Pancreas (tissue), 10 donors: ENCODE data around the gene COX19. TPM values are rescaled to one million over a fixed set of nuclear protein-coding genes. Genes with fewer than 3 reads are reported as not detected.
A peak's percentile ranks its signal among the peaks of the same experiment; 100 is the strongest.
"Not testable (repeated sequence)": the region's sequence is repeated elsewhere in the genome, so short reads cannot be mapped to it uniquely, and the experiment has no call there.

Experiments
- ATAC-seq, 4 donors: fragments of 200-7000 bp; cut with Tn5 transposase; one replicate each; pipeline versions ENCODE4 v1.8.0 to v1.9.1; 2020; ENCODE audit warnings: mild to moderate bottlenecking in 4 of 4, moderate library complexity in 4 of 4
- DNase-seq, 6 donors: peaks; one replicate each; pipeline ENCODE4 v3.0.0-alpha.2; 2020
- FAIRE-seq: peaks from 2 replicates; lab custom pipeline; 2012; peaks lifted over from hg19 to GRCh38; lab: Jason Lieb, UNC
- H3K27ac ChIP-seq, 4 donors: fragments of 200-600 bp; sonication (generic); 1 replicate in 3 of 4; 2 replicates in 1 of 4; pipeline versions ENCODE4 v1.5.0 to v1.8.0; 2020
- H3K27me3 ChIP-seq, 4 donors: fragments of 200-600 bp; one replicate each; pipeline ENCODE4 v1.8.0; 2021
- H3K36me3 ChIP-seq, 3 donors: fragments of 200-600 bp; sonication (generic) in 1 of 3; one replicate each; pipeline versions ENCODE4 v1.5.0 to v1.8.0; 2020 to 2021
- H3K4me1 ChIP-seq, 3 donors: fragments of 200-600 bp; one replicate each; pipeline ENCODE4 v1.8.0; 2021
- H3K4me3 ChIP-seq, 4 donors: fragments of 200-600 bp; sonication (generic) in 2 of 4; one replicate each; pipeline versions ENCODE4 v1.5.0 to v1.8.0; 2020 to 2021
- H3K9me3 ChIP-seq, 4 donors: fragments of 200-600 bp; one replicate each; pipeline ENCODE4 v1.8.0; 2021
- WGBS, 2 donors: extraction: QIAGEN DNeasy Blood & Tissue Kit; methylation state at CpG; one replicate each; pipeline ENCODE4 v1.1.7; 2013; 5-methylcytosine and 5-hydroxymethylcytosine counted together
- intact Hi-C, 3 donors: fragments of 100-400 bp; cut with DNase I; formaldehyde crosslinking; loops; one replicate each; pipeline versions ENCODE4 v1.11.1 to v1.14.2; 2022
- polyA plus RNA-seq, 2 donors: library from polyadenylated mRNA; stranded (reverse); fragments of 200-250 nt; gene quantifications; one replicate each; pipeline ENCODE4 v1.2.3, GENCODE V29; 2013
- total RNA-seq, 6 donors: library from RNA; stranded (reverse); fragmentation: NEBNext Ultra II Directional in 4 of 6; extraction: Animal tissue kit (Norgen Biotek cat#: 25700) in 4 of 6; gene quantifications; one replicate each; pipeline versions ENCODE4 v1.2.1 to v1.2.4, GENCODE V29; 2021 to 2023
- TF ChIP-seq, protein P1 (sequence below), 4 donors: fragments of 200-600 bp; sonication (generic) in 3 of 4; IDR thresholded peaks; one replicate each; pipeline versions ENCODE4 v1.5.0 to v1.8.0; 2021; ENCODE audit warnings: antibody characterized with exemption in 4 of 4
- donor health status: healthy with polysubstance abuse.
- donor health status: DM: no; HTN: no; CAD: no; lungs with moderate emphysema.
- donor health status: DM: no; HTN: no; CAD: no.
- donor health status: control.
- donor health status: control.
- donor health status: Bipolar disorder and iron deficiency.
- donor health status: DM: yes; HTN: yes; CAD: no.
- donor health status: DM: no; HTN: no; CAD: no.
- donor health status: DM: no; HTN: no; CAD: no.
- donor health status: DM: yes; HTN: yes; CAD: no.

The COX19 gene
- total and polyA plus RNA-seq, 8 donors = 4.2 to 9.1 (median 6.4) TPM

DNA sequence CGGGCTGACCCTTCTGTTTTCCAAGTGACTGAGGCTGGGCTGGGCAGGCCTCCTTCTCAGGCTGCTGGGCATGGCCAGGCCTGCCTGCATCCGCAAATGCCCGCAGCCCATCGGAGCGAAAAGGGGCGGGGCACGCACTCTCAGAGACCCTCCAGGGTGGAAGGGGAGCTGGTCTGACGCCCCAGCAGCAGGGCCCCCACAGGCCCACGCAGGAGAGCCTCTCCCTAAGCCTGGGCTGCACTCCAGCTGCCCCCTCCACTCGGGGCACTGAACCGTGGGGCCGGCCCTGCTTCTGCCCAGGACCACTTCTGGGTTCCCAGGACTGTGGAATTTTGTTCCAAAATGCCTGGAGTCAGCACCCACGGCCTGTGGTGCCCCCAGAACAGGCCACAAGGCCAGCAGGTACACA is 30.2 kb downstream of the COX19 start:
- Histone ChIP-seq H3K9me3 (no peaks in the 10 kb centered on the region), H3K4me1 (peaks cover 0 to 8% (median 4%) of the 10 kb centered on the region in 3 donors), H3K27me3 (no peaks in the 10 kb centered on the region), H3K4me3 (peak overlapping the region; percentile 42 to 67 (median 58)), H3K36me3 (no peaks in the 10 kb centered on the region), H3K27ac (peak overlapping the region; percentile 69 to 76 (median 72))
- ATAC-seq = peak; percentile 27 to 46 (median 38)
- 26 to 28% methylated on average over 9 to 13 of the region's 13 CpGs for WGBS, 2 donors
- peak in 3 of 6 donors; percentile 60 to 64 (median 62) for DNase-seq
- FAIRE-seq = no peak
- intact Hi-C loops = no loop called here
- TF ChIP-seq, protein P1, sequence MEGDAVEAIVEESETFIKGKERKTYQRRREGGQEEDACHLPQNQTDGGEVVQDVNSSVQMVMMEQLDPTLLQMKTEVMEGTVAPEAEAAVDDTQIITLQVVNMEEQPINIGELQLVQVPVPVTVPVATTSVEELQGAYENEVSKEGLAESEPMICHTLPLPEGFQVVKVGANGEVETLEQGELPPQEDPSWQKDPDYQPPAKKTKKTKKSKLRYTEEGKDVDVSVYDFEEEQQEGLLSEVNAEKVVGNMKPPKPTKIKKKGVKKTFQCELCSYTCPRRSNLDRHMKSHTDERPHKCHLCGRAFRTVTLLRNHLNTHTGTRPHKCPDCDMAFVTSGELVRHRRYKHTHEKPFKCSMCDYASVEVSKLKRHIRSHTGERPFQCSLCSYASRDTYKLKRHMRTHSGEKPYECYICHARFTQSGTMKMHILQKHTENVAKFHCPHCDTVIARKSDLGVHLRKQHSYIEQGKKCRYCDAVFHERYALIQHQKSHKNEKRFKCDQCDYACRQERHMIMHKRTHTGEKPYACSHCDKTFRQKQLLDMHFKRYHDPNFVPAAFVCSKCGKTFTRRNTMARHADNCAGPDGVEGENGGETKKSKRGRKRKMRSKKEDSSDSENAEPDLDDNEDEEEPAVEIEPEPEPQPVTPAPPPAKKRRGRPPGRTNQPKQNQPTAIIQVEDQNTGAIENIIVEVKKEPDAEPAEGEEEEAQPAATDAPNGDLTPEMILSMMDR (IDR thresholded peaks at IDR 0.05) = no peak

DNA sequence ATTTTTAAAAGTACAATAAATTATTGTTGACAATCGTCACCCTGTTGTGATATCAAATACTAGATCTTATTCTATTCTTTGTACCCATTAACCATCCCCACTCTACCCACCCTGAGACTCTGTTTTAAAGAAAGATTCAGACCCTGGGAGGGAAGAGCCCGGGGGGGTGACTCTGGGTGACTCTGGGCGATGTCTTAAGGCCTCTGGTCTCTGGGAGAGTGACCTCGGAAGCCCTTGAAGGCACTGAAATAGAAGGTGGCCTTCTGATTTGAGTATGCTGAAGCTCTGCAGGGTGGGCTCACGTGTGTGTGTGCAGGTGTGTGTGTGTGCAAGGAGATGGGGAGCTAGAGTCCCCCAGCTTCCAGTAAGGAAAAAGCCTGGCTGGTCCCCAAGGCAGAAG is 30.6 kb downstream of the COX19 start:
- no peaks in the 10 kb centered on the region for H3K9me3 ChIP-seq
- TF ChIP-seq, protein P1 (IDR thresholded peaks at IDR 0.05) = no peak
- DNase-seq (no peak), ATAC-seq (peak in 1 of 4 donors; percentile 1), FAIRE-seq (no peak)
- H3K27ac ChIP-seq = peak overlapping the region in 3 of 4 donors; percentile 69 to 76 (median 75)
- peak overlapping the region; percentile 42 to 67 (median 58) for H3K4me3 ChIP-seq
- H3K4me1 ChIP-seq = peaks cover 0 to 8% (median 4%) of the 10 kb centered on the region in 3 donors
- intact Hi-C loops = no loop called here
- WGBS, 2 donors = 44 to 58% methylated on average over 5 of the region's 5 CpGs
- no peaks in the 10 kb centered on the region for H3K36me3 ChIP-seq
- no peaks in the 10 kb centered on the region for H3K27me3 ChIP-seq

DNA sequence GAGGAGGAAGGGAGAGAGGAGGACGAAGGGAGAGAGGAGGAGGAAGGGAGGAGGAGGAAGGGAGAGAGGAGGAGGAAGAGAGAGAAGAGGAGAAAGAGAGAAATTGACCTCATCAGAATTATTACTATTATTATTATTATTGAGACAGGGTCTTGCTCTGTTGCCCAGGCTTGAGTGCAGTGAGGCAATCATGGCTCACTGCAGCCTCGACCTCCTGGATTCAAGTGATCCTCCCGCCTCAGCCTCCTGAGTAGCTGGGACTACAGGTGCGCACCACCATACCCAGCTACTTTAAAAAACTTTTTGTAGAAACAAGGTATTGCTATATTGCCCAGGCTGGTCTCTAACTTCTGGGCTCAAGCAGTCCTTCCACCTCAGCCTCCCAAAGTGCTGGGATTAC is 31.6 kb downstream of the COX19 start:
- ATAC-seq, H3K36me3 ChIP-seq, H3K27ac ChIP-seq, H3K9me3 ChIP-seq, H3K27me3 ChIP-seq, intact Hi-C loops, FAIRE-seq, H3K4me3 ChIP-seq, H3K4me1 ChIP-seq: not testable (repeated sequence)
- peak in 3 of 6 donors; percentile 2 to 9 (median 5) for DNase-seq
- WGBS, 2 donors = 86 to 95% methylated on average over 4 of the region's 4 CpGs

DNA sequence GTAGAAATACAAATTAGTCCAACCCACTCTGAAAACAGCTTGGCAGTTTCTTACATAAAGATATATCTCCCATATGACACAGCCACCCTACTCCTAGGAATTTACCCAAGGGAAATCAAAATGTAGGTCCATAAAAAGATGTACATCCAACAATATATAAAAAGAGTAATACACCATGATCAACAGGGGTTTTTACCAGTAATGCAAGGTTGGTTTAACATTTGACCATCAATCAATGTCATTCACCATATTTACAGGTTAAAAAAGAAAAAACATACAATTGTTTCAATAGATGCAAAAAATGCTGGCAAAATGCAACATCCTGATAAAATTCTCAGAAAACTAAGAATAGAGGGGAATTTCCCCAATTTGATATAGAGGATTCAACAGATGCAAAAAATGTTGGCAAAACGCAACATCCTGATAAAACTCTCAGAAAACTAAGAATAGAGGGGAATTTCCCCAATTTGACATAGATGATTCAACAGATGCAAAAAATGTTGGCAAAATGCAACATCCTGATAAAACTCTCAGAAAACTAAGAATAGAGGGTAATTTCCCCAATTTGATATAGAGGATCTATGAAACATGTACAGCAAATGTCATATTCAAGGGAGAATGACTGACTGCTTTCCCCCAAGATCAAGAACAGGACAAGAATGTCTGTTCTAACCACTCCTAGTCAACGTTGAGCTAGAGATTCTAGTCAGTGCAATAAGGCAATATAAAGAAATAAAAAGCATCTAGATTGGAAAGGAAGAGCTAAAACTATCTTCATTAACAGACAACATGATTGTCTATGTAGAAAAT is 34.5 kb downstream of the COX19 start:
- Histone ChIP-seq H3K27ac (no peak overlapping the region), H3K9me3 (no peaks in the 10 kb centered on the region), H3K27me3 (no peaks in the 10 kb centered on the region), H3K36me3 (no peaks in the 10 kb centered on the region), H3K4me3 (no peak overlapping the region), H3K4me1 (peaks cover 0 to 4% (median under 1%) of the 10 kb centered on the region in 3 donors)
- ATAC-seq = no peak
- no peak for FAIRE-seq
- TF ChIP-seq, protein P1 (IDR thresholded peaks at IDR 0.05) = no peak
- 72 to 74% methylated on average over 2 of the region's 2 CpGs for WGBS, 2 donors
- intact Hi-C loops = no loop called here
- no peak for DNase-seq

DNA sequence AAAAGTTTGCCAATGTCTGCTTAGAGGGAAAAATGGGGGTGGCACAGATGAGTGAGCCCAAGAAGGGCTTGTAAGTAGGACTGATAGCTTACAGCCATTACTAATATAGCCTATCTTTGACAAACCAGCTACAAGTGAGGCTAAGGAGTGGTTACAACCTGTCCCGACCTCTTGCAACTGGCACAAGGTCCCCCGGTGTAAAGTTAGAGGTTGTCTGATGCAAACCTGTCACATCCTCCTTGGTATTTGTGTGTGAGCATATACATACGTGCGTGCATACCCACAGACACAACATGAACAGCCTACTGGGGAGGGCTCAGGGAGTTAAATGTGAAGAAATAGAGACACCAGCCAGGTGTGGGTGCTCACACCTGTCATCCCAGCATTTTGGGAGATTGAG is 35.5 kb downstream of the COX19 start:
- intact Hi-C loops = no loop called here
- Histone ChIP-seq H3K4me1 (peaks cover 0 to 4% (median 0%) of the 10 kb centered on the region in 3 donors), H3K4me3 (no peak overlapping the region), H3K36me3 (no peaks in the 10 kb centered on the region), H3K9me3 (no peaks in the 10 kb centered on the region), H3K27ac (no peak overlapping the region), H3K27me3 (no peaks in the 10 kb centered on the region)
- DNase-seq = peak in 1 of 6 donors; percentile 6
- WGBS, 2 donors = 97 to 98% methylated on average over 4 of the region's 4 CpGs
- TF ChIP-seq, protein P1 (IDR thresholded peaks at IDR 0.05) = no peak
- ATAC-seq = no peak
- no peak for FAIRE-seq
